HTERT RPE-1 (cell line): ENCODE data around the gene CPLX1.

Experiments
- in situ Hi-C: fragments of 300-500 bp; cut with MboI; formaldehyde crosslinking; loops from 4 replicates; pipeline ENCODE4 v1.14.3; 2020; ENCODE audit warnings: low sequenced_read_pairs

The CPLX1 gene

DNA sequence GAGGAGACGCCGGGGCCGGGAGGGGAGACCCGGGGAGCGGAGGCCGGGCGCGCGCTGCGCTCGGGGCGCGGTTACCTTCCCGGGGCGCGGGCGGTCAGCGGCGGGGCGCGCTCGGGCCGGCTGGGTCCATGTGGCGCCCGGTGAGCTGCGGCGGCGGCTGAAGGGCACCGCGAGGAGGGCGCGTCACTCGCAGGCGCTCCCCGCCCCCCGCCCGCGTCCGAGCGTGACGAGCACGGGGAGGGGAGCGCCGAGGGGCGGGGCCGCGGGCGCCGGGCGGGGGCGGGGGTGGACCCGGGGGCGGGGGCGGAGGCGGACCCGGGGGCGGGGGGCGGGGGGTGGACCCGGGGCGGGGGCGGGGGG is at the start of gene CPLX1:
Gene CPLX1, minus strand, starts transcription at position 159 of the 360 bp plus-strand sequence. CDS start 1,607 bp downstream, outside the sequence.
- in situ Hi-C loops: no loop called here

DNA sequence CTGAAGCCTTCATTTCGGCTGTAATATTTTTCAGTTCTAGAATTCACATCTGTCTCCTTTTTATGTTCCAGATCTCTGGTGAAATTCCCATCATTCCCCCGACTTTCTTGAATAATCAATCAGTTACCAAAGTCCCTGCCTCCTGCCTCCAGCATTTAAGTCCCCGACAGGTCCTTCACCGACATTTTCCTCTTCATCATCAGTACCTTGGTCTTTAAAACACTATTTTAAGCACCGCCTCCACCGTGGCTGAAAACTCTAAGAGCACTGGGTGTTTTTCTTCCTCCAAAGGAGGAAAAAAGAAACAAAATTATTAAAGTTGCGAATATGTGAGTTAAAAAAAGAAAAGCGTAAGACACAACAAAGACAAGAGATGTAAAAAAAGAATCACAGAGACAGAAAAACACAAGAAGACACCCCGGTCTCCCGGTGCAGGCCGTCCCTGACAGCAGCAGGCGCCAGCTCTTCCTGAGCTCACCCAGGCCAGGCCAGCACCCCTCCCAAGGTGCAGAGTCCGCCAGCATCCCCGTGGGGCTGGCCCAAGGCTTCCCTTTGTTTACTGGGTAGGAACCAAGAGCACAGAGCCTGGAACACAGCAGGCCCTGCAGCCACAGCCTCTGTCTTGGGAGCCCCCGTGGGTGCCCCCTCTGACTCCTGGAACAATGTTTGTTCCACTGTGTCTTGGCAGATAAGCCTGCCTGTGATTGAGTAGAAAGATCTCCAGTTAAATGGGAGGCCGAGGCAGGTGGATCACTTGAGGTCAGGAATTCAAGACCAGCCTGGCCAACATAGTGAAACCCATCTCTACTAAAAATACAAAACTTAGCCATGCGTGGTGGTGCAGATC is 49.3 kb upstream of the CPLX1 start:
- in situ Hi-C loops: no loop called here

DNA sequence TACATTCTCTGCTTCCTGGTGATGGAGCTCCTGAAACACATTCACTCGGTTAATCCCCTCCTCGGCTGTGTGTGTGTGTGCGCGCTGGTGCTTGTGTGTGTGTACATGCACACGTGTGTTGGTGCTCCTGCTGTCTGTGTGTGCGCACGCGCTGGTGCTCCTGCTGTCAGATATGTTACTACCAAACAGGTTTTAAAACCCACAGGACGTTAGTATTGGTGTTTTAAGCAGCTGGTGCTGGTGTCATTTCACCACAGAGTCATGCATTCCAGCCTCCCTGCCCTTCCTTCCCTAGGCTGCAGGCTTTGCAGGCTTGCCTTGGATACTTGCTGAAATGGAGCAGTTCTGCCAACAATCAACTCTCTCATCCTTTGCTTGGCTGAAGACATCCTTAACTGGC is 48.1 kb upstream of the CPLX1 start:
- in situ Hi-C loops: no loop called here

DNA sequence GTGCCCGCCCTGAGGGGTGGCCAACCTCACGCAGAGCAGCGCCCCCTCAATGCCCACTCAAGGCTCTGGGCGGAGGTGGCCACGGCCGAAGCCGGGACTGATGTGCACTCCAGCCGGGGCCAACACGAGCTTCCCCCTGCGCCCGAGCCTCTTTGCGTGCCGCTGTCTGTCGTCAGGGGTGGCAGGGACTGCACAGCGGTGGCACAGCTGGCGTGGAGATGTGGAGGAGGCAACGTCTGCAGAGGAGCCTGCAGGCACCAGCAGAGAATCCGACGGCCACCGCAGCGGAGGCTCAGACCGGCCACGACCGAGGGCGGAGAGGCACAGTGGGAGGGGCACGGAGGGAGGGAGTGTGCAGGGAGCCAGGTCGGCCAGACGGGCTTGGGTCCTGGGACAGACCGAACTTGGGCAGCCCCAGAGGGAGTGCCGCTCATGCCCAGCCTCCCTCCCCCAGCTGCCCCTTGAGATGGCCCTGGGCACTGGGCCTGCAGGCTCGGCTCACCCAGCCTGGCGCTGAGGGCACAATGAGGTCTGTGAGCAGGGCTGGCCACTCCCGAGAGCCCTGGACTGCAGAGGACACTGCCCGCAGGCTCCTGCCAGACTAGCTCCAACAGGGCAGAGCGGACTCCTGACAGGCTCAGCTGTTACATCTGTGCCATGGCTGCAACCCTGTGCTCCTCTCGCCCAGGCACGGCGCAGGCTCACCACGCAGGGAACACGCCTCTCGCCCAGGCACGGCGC is 46.5 kb upstream of the CPLX1 start:
- in situ Hi-C loops: no loop called here

DNA sequence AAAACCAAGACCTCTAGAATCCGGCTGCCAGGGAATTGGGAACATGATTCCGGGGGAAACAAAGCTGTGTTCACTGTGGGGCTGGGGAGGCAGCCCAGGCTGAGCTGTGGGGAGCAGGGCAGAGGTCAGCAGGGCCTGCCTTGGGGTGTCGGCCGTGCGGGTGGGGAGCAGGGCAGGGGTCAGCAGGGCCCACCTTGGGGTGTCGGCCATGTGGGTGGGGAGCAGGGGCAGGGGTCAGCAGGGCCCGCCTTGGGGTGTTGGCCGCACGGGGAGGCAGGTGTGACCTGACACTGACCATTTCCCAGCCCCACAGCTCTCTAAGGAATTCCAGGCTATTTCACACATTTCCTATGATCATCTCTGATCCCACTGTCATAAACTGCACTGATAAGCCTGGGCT is 45.6 kb upstream of the CPLX1 start:
- in situ Hi-C loops: no loop called here

DNA sequence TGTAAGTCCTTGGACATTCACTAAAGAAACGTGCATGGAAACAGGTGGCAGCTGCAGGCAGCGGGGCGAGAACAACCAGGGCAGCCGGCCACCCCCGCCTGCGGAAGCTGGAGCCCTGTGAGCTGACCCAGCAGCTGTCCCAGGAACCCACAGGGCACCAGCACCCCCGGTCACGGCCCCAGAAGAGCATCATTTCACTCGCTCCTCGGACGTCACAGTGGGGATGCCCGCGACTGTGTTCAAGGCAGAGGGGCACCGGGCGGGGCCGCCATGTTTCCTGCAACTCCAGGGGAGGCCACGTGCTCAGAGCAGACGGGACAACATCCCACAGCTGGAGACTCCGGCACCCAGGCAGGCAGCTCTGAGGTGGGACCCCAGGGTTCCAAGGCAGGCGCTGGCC is 45.0 kb upstream of the CPLX1 start:
- in situ Hi-C loops: no loop called here

DNA sequence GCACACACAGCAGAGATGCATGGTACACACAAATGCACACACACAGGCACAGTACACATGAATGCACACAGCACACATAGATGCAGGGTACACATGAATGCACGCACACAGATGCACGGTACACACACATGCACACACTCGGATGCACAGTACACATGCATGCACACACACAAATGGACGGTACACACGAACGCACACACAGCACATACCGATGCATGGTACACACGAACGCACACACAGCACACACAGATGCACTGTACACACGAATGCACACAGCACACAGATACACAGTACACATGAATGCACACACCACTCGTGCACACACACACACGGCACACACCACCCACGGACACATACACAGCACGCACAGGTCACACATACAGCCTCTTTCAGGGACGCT is 43.8 kb upstream of the CPLX1 start:
- in situ Hi-C loops: no loop called here

DNA sequence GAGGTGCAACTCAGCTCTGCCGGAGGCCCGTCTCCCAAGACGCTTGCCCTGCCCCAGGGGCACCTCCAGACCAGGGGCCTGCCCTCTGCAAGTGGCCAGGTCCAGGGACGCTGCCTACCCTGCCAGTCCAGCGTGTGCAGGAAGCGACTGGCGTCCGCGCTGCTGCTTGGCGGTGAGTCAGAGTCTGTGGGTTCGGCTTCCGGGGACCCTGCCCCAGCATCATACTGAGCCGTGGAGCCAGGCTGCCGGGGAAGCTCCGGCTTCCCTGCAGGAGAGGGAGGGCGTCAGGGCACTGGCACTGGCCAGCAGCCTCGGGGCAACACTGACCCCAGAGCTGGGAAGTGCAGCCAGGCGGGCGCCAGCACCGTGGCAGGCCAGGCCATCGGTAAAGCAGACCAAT is 42.5 kb upstream of the CPLX1 start:
- in situ Hi-C loops: no loop called here

DNA sequence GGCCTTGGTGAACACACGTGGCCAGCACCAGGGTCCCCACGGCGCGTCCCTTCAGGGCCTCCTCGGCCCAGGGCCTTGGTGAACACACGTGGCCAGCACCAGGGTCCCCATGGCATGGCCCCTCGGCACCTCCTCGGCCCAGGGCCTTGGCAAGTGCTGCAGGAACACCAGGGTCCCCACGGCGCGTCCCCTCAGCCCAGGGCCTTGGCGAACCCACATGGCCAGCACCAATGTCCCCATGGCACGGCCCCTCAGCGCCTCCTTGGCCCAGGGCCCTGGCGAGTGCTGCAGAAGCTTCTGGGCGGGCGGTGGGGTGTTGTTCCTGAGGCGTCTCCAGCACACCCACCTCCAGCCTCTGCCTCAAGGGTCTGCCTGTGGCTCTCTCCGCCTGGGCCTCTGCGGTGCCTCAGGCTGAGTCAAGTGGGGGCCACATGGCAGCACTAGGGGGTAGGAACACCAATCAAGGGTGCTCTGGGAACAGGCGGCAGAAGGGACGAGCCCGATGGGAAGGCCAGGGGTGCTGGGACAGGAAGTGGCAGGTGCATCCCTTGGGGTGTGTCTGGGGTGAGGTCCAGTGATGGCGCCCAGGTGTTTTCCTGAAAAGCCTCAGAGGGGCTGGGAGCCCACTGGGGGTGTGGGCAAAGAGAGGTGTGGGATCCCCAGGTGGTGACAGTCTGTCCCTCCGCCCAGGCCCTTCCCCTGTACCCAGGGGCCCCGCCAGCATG is 41.8 kb upstream of the CPLX1 start:
- in situ Hi-C loops: no loop called here

DNA sequence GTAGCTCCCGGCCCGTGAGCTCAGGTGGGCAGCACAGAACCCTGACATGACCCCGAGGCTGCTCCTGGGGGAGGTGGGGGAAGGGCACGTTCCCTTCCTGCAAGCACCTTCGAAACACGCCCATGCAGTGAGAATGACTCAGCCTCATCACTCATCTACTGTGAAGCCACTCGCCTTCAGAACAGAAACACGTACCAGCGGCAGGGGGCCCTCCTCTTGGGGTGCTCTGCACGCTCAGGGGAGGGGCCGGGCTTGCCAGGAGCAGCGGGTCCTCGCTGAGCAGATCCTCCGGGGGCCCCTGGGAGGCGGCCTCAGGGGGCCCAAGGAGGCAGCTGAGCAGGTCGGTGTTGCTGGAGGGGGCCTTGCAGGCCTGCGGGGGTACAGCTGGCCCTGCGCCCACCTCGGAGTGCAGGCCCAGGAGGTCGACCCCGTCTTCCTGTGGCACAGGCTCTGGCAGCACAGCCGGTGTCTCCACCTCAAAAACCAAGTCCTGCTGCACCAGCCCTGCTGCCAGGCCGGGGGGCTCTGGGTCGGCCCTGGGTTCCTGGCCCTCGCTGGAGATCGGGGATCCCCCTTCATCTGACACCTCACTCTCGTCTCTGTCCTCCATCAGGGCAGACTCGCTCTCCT is 40.9 kb upstream of the CPLX1 start:
- in situ Hi-C loops: no loop called here

DNA sequence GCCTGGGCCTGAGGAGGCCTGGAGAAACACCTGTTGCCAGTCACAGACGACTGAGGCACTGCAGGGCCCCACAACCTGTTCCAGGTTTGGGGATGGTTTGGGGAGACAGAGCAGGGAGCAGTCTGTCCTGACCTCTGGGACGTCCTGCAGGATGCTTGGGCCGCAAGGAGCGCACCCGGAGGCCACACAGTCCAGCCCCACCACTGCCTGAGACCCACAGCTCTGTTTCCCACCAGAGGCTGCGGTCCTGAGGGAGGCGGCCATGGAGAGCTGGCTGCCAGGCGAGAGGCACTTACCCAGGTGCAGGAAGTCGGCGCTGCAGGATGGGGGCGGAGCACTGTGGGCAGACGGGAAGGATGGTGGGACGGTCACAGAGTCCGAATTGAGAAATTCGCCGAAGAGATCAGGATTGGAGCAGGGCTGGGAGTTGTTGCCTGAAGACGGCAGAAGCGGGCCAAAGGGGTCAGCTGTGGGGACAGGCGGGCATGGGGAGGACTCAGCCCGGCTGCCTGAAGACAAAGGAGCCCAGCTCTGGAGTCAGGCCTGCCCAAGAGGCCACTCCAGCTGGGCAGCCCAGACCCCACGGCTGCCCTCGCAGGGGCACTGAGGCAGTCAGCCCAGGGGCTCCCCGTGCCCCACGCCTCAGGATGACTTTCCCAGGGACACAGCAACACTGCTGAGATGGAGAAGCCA is 40.3 kb upstream of the CPLX1 start:
- in situ Hi-C loops: no loop called here

DNA sequence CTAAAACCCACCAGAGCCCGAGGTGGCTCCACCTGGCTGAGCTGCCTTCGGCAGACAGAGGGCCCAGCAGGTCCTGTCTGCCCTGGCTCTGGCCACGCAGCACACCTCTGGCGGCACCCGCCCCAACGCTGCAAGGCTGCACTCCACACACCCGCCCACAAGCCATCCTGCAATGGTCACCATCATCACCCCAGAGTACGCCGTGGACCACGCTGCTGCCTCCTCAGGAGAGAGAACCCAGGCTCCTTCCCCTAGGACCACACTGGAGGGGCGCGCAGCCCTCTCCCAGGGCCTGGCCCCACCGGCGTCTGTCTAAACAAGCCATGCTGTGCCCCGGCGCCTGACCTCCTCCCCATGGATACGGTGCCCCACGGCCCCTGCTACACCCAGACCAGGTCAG is 39.6 kb upstream of the CPLX1 start:
- in situ Hi-C loops: no loop called here

DNA sequence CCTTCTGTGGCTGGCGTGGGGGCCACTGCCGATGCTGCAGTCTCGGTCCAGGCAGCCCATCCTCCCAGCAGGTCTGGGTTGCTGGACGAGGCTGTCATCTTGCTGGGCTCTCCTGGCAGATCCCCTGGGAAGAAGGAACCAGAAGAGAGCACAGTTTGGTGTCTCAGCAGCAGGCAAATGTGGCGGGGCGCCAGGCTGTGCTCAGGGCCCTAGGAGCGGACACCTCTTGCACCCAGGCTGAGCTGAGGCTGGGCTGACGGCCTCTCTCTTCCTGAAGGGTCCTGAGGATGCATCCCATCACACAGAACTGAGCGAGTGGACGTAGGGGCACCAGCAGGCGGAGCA is 39.2 kb upstream of the CPLX1 start:
- in situ Hi-C loops: no loop called here

DNA sequence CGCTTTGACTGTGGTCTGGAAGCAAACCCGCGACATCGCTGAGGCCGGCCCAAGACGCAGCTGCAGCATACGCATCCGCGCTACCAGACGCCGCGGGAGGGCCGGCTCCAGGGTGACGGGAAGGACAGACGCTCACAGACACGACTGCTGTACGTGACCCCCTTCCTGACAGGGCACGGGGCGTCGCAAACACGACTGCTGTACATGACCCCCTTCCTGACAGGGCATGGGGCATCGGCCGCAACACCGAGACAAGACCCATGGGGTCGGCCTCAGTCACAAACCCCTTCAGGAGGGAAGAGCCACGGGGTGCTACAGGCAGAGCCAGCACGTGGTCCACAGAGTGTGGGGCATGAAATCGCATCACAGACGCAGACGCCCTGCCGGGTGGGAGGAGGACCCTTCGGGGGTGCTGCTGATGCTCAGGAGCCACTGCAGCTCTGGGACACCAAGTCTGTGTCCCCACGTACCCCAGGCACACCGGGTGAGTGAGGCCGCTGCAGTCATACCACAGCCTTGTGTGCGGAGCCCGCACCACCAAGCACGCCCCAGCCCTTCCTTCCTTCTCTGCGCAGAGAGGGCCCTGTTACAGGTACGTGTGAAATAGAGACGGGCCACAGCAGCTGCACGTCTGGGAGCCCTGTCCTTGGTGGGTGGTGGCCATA is 38.7 kb upstream of the CPLX1 start:
- in situ Hi-C loops: no loop called here

DNA sequence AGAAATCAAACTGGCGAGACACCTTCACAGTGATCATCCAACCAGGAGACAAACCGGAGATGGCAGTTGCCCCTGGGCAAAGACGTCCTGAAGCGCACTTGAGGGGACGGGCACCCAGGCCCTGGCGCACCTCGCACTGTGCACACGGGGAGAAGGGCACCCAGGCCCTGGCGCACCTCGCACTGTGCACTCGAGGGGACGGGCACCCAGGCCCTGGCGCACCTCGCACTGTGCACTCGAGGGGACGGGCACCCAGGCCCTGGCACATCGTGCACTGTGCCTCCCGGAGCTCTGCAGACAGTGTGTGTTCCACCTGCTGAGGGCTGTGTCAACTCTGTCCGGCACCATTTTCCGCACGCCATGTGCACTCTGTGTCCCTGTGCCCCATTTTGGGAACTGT is 34.6 kb upstream of the CPLX1 start:
- in situ Hi-C loops: no loop called here

DNA sequence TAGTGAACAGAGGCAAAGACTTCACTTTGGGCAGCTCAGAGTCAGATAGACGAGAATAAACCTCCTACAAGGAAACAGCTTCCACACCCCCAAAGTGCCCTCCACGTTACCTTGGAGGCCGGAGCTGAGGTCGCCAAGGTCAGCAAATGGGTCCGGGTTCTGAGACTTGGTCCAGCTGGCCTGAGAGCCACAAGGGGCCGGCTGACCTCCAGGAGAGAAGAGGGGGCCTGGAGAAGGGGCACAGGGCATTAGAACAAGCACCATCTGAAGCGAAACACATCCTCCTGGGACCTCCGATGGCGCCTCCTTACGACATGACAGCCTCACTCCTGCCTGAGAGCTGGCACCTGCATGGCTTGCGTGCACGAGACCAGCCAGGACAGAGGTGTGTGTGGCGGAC is 33.6 kb upstream of the CPLX1 start:
- in situ Hi-C loops: no loop called here

DNA sequence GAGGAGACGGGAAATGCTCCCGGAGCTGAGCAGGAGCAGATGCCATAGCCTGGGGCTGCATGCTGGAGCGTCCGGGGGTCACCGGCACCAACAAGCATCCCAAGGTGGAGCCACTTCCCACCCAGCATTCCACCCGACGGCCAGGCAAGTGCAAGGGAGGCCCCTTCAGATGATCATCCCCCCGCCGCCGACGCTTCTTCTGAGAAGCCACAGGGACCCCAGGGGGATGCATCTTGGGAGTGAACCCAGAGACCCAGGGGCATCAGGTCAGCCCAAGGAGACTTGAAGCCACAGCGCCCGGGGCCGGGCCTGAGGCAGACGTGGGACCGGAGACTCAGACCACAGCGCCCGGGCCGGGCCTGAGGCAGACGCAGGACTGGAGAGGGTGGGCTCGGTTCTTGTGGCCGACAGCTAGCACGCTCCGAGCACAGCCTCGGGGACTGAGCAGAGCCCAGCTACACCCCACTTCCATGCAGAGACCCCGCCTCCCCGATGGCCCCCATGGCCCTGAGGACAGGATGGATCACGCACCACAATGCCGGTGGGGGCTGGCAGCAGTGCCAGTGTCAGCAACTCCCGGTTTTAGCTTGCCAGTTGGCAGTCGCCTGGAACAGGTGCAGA is 33.0 kb upstream of the CPLX1 start:
- in situ Hi-C loops: no loop called here

DNA sequence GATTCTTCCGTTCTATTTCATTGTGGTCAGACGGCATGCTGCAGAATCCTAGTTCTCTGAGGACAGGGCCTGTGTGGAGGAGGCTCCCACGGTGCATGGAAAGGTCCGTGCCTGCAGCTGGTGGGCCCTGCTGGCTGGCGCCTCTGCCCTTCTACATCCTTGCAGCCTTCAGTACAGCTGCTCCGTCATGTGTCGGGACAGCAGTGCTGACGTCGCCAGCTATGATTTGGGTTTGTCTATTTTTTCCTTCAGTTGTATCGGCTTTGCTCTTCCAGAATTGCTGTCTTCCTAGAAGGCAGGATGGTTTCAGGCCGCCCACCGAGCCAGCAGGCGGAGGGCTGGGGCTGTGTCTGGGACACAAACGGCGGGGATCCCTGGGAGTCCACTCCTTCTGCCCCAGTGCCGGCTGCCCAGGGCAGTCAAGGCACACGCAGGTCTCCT is 32.1 kb upstream of the CPLX1 start:
- in situ Hi-C loops: no loop called here

DNA sequence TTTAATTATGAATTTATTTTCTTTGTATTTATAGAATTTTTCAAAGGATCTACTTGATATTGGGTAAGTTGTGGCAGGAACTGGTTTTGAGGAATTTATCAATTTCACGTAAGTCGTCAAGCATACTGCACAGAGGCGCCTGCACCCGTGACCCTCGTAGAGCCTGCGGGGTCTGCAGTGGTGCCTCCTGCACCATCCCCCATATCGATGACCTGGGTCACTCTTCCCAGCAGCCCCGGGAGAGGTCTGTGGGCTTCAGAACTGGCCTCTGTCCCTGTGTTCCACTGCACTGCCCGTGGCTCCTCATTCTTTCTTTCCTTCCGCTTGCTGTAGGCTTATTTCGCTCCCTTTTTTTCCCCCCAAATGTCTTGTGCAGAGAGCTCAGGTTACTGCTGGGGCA is 31.5 kb upstream of the CPLX1 start:
- in situ Hi-C loops: no loop called here
